ENCODE data around the gene SCN8A. TPM values are rescaled to one million over a fixed set of nuclear protein-coding genes. Genes with fewer than 3 reads are reported as not detected.

Gene SCN8A
- total RNA-seq, 1 experiment from 2014 or later, result 5.4 TPM

DNA sequence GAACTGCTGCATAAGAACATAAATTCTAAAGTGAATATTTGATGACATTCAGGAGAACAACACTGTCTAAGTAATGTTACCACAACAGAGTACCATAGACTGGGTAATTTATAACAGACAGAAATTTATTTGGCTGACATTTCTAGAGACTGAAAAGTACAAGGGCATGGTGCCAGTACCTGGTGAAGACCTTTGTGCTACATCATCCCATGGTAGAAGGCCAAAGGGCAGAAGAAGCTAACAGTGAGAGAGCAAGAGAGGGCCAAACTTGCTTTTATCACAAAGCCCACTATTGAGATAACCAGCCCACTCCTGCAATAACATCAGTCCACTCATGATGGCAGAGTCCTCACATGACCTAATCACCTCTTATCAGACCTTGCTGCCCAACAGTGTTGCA is 168.7 kb downstream of the SCN8A start:
- Histone ChIP-seq H3K4me1 (ENCODE audit: insufficient read depth, low read length, poor library complexity, severe bottlenecking) (peaks cover 4% of the 10 kb centered on the region), H3K36me3 (ENCODE audit: insufficient read depth, low read length, poor library complexity, severe bottlenecking) (no peaks in the 10 kb centered on the region), H3K27me3 (replicated peaks; ENCODE audit: insufficient read depth, low read depth, low read length, poor library complexity) (no peaks in the 10 kb centered on the region), H3K27ac (ENCODE audit: low read depth, low read length, poor library complexity, severe bottlenecking) (no peak overlapping the region), H3K9me3 (ENCODE audit: low read depth, low read length, poor library complexity, severe bottlenecking) (no peaks in the 10 kb centered on the region), H3K4me3 (ENCODE audit: low read depth, low read length, poor library complexity, severe bottlenecking) (no peak overlapping the region)
- no TSS peak for BruUV-seq (replicated peaks)
- CTCF ChIA-PET, result no interaction called here
- TF ChIP-seq, protein P1, sequence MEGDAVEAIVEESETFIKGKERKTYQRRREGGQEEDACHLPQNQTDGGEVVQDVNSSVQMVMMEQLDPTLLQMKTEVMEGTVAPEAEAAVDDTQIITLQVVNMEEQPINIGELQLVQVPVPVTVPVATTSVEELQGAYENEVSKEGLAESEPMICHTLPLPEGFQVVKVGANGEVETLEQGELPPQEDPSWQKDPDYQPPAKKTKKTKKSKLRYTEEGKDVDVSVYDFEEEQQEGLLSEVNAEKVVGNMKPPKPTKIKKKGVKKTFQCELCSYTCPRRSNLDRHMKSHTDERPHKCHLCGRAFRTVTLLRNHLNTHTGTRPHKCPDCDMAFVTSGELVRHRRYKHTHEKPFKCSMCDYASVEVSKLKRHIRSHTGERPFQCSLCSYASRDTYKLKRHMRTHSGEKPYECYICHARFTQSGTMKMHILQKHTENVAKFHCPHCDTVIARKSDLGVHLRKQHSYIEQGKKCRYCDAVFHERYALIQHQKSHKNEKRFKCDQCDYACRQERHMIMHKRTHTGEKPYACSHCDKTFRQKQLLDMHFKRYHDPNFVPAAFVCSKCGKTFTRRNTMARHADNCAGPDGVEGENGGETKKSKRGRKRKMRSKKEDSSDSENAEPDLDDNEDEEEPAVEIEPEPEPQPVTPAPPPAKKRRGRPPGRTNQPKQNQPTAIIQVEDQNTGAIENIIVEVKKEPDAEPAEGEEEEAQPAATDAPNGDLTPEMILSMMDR (conservative IDR thresholded peaks at IDR 0.05; ENCODE audit: low read depth, low read length), result no peak
- no peak for TF ChIP-seq EZH2 (IDR thresholded peaks at IDR 0.05; ENCODE audit: borderline replicate concordance, low read depth, low read length, poor library complexity, severe bottlenecking)
- intact Hi-C loops (cut with micrococcal nuclease; ENCODE audit: unreplicated experiment), result no loop called here
- POLR2A ChIA-PET (ENCODE audit: low non-redundant PET), result no interaction called here
- no peak for DNase-seq (ENCODE audit: low spot score)

DNA sequence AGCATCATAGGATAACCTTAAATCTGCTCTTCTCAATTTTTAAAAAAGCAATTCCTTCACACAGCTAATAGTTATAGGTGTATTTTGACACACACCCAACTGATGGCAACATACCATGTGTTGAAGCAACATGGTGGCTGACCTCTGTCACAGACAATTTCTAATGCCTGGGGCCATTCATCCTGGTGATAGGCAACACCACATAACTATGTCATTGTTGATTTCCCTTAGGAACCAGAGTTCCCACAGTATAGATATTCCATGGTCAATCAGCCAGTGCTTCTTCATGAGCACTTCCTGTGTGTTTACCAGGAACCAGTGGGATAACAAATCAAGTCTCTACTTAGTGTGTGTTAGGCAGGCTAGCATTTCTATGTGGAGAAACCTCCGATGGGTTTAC is 169.2 kb downstream of the SCN8A start:
- Histone ChIP-seq H3K36me3 (ENCODE audit: insufficient read depth, low read length, poor library complexity, severe bottlenecking) (no peaks in the 10 kb centered on the region), H3K27me3 (replicated peaks; ENCODE audit: insufficient read depth, low read depth, low read length, poor library complexity) (no peaks in the 10 kb centered on the region), H3K4me3 (ENCODE audit: low read depth, low read length, poor library complexity, severe bottlenecking) (no peak overlapping the region), H3K4me1 (ENCODE audit: insufficient read depth, low read length, poor library complexity, severe bottlenecking) (no peaks in the 10 kb centered on the region), H3K9me3 (ENCODE audit: low read depth, low read length, poor library complexity, severe bottlenecking) (no peaks in the 10 kb centered on the region), H3K27ac (ENCODE audit: low read depth, low read length, poor library complexity, severe bottlenecking) (no peak overlapping the region)
- ChIA-PET CTCF (no interaction called here), POLR2A (ENCODE audit: low non-redundant PET) (no interaction called here)
- no peak for DNase-seq (ENCODE audit: low spot score)
- TF ChIP-seq EZH2 (IDR thresholded peaks at IDR 0.05; ENCODE audit: borderline replicate concordance, low read depth, low read length, poor library complexity, severe bottlenecking), result no peak
- TF ChIP-seq, protein P1 (conservative IDR thresholded peaks at IDR 0.05; ENCODE audit: low read depth, low read length), result no peak
- intact Hi-C loops (cut with micrococcal nuclease; ENCODE audit: unreplicated experiment), result no loop called here
- no TSS peak for BruUV-seq (replicated peaks)

DNA sequence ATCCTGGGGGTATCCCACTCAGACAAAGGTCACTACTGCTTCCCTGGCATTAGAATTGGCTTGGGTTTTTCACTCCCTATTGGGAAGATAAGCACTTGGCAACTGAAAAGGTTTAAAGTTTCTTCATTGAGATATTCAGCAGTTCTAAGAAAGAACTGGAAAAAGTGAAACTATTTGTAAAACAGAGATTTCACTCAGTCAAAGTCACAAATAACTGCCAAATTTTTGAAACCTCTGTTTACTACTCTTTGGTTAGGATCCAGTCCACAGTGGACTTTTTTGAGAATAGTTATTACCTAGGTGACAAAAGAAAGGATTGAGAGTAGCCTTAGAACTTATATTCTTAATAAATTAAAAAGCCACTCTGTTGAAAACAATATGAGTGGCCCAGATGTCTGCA is 172.7 kb downstream of the SCN8A start:
- no peak overlapping the region for H3K27ac ChIP-seq (ENCODE audit: low read depth, low read length, poor library complexity, severe bottlenecking)
- no peak overlapping the region for H3K4me3 ChIP-seq (ENCODE audit: low read depth, low read length, poor library complexity, severe bottlenecking)
- POLR2A ChIA-PET (ENCODE audit: low non-redundant PET), result no interaction called here
- BruUV-seq (replicated peaks), result no TSS peak
- TF ChIP-seq EZH2 (IDR thresholded peaks at IDR 0.05; ENCODE audit: borderline replicate concordance, low read depth, low read length, poor library complexity, severe bottlenecking), result no peak
- TF ChIP-seq, protein P1 (conservative IDR thresholded peaks at IDR 0.05; ENCODE audit: low read depth, low read length), result no peak
- no peaks in the 10 kb centered on the region for H3K27me3 ChIP-seq (replicated peaks; ENCODE audit: insufficient read depth, low read depth, low read length, poor library complexity)
- no peak for DNase-seq (ENCODE audit: low spot score)
- no peaks in the 10 kb centered on the region for H3K9me3 ChIP-seq (ENCODE audit: low read depth, low read length, poor library complexity, severe bottlenecking)
- no peaks in the 10 kb centered on the region for H3K4me1 ChIP-seq (ENCODE audit: insufficient read depth, low read length, poor library complexity, severe bottlenecking)
- no peaks in the 10 kb centered on the region for H3K36me3 ChIP-seq (ENCODE audit: insufficient read depth, low read length, poor library complexity, severe bottlenecking)
- CTCF ChIA-PET, result no interaction called here
- intact Hi-C loops (cut with micrococcal nuclease; ENCODE audit: unreplicated experiment), result no loop called here

Data from A673 (cell line).